Measurements from ENCODE around the gene CCDC6.
"Not testable (repeated sequence)": the region's sequence is repeated elsewhere in the genome, so short reads cannot be mapped to it uniquely, and the experiment has no call there.

The CCDC6 gene

DNA sequence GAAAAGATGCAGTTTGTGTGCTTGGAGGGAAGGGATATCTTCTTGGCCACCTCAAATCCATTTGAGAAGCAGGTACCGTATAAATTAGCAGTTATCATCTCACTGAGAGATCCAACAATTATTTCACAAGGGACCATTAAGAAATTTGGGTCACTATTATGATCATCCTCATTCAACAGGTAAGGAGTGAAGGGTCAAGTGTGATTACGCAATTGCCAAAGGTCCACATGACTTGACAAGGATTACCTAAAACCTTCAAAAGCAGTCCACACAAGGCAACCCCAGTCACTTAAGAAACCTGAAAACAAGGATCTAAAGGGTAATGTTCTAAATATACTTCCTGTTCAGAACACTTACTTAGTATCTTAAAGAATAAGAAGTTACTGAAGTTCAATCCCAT lies 27.4 kb downstream of the CCDC6 start:
- TF ChIP-seq, protein P1, sequence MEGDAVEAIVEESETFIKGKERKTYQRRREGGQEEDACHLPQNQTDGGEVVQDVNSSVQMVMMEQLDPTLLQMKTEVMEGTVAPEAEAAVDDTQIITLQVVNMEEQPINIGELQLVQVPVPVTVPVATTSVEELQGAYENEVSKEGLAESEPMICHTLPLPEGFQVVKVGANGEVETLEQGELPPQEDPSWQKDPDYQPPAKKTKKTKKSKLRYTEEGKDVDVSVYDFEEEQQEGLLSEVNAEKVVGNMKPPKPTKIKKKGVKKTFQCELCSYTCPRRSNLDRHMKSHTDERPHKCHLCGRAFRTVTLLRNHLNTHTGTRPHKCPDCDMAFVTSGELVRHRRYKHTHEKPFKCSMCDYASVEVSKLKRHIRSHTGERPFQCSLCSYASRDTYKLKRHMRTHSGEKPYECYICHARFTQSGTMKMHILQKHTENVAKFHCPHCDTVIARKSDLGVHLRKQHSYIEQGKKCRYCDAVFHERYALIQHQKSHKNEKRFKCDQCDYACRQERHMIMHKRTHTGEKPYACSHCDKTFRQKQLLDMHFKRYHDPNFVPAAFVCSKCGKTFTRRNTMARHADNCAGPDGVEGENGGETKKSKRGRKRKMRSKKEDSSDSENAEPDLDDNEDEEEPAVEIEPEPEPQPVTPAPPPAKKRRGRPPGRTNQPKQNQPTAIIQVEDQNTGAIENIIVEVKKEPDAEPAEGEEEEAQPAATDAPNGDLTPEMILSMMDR (IDR thresholded peaks at IDR 0.05; ENCODE audit: insufficient read depth, low read length, poor library complexity, severe bottlenecking): no peak
- DNase-seq (ENCODE audit: extremely low read depth, insufficient read length): no peak
- peak overlapping the region; percentile 18; the same call in 1 of the 2 replicates for H3K4me3 ChIP-seq (replicated peaks; ENCODE audit: low read depth, low read length)
- no peaks in the 10 kb centered on the region for H3K36me3 ChIP-seq (ENCODE audit: control insufficient read depth, insufficient read depth, low read length)
- no peaks in the 10 kb centered on the region for H3K27me3 ChIP-seq (replicated peaks; ENCODE audit: control insufficient read depth, insufficient read depth, low read length)

DNA sequence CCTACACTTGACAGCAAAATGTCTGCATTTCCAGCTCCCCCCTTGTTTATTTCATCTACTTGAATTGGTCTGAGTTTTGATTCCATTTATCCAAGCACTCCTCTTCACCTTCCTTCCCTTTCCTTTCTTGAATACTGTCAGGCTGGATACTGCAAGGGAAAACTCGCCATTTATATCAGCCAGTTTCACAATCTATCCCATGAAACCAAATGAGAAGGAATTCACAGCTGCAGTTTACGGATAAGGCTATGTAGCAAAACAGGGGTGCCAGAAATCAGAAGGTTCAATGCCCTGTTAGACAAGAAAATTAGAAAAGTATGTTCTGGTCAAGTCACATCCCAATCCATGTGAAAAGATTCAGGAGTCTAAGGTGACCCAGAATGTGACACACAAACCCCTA lies 28.1 kb downstream of the CCDC6 start:
- H3K4me3 ChIP-seq (replicated peaks; ENCODE audit: low read depth, low read length): no peak overlapping the region
- H3K36me3 ChIP-seq (ENCODE audit: control insufficient read depth, insufficient read depth, low read length): no peaks in the 10 kb centered on the region
- TF ChIP-seq, protein P1 (IDR thresholded peaks at IDR 0.05; ENCODE audit: insufficient read depth, low read length, poor library complexity, severe bottlenecking): no peak
- DNase-seq (ENCODE audit: extremely low read depth, insufficient read length): no peak
- no peaks in the 10 kb centered on the region for H3K27me3 ChIP-seq (replicated peaks; ENCODE audit: control insufficient read depth, insufficient read depth, low read length)

DNA sequence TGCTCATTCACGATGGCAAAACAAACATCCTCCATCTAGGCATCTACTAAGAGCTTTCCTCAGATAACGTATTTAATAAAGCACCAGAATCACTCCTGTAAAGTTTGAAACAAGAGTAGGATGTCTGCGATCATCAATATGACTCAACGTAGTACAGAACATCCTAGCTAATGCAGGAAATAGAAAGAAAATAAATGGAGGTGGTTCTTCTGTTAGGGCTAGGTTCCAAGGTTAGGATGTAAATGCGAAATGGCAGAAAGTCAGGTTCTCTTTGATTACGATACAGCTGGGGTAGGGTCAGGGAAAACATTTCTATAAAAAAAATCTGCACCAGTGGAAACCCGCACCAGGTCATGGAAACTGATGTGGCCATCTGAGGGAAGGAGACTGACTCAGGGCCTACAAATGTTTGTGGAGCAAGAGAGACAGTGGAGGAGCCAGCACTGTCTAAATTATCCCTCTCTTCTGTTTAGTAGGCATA lies 29.1 kb downstream of the CCDC6 start:
- DNase-seq (ENCODE audit: extremely low read depth, insufficient read length): no peak
- H3K27me3 ChIP-seq (replicated peaks; ENCODE audit: control insufficient read depth, insufficient read depth, low read length): no peaks in the 10 kb centered on the region

DNA sequence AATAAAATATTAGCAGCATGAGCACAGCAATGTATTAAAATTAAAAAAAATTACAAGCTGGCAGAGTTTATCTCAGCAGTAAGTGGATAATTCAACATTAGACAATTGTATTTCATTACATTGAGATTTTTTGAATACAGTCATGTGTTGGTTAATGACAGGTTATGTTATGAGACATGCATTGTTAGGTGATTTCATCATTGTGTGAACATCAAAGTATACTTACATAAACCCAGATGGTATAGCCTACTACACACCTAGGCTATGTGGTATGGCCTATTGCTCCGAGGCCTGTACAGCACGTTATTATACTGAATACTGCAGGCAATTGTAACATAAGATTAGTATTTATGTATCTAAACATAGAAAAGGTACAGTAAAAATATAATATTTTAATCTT lies 29.7 kb downstream of the CCDC6 start:
- TF ChIP-seq, protein P1 (IDR thresholded peaks at IDR 0.05; ENCODE audit: insufficient read depth, low read length, poor library complexity, severe bottlenecking): no peak
- Histone ChIP-seq H3K36me3 (ENCODE audit: control insufficient read depth, insufficient read depth, low read length) (no peaks in the 10 kb centered on the region), H3K4me3 (replicated peaks; ENCODE audit: low read depth, low read length) (no peak overlapping the region), H3K27me3 (replicated peaks; ENCODE audit: control insufficient read depth, insufficient read depth, low read length) (no peaks in the 10 kb centered on the region)
- no peak for DNase-seq (ENCODE audit: extremely low read depth, insufficient read length)

More for the DNA sequence above, 29.1 kb downstream of the CCDC6 start:
- TF ChIP-seq, protein P1 (IDR thresholded peaks at IDR 0.05; ENCODE audit: insufficient read depth, low read length, poor library complexity, severe bottlenecking): no peak
- Histone ChIP-seq H3K4me3 (replicated peaks; ENCODE audit: low read depth, low read length) (no peak overlapping the region), H3K36me3 (ENCODE audit: control insufficient read depth, insufficient read depth, low read length) (no peaks in the 10 kb centered on the region)

GRCh38 chr10:59876208-59876607 lies 30.1 kb downstream of the CCDC6 start:
- peak; percentile 51 for DNase-seq (ENCODE audit: extremely low read depth, insufficient read length)
- H3K4me3 ChIP-seq (replicated peaks; ENCODE audit: low read depth, low read length); H3K36me3 ChIP-seq (ENCODE audit: control insufficient read depth, insufficient read depth, low read length); H3K27me3 ChIP-seq (replicated peaks; ENCODE audit: control insufficient read depth, insufficient read depth, low read length): not testable (repeated sequence)

- TF ChIP-seq, protein P1 (IDR thresholded peaks at IDR 0.05; ENCODE audit: insufficient read depth, low read length, poor library complexity, severe bottlenecking): no peak
- DNase-seq (ENCODE audit: extremely low read depth, insufficient read length): peak; percentile 48
- Histone ChIP-seq H3K4me3 (replicated peaks; ENCODE audit: low read depth, low read length) (no peak overlapping the region), H3K36me3 (ENCODE audit: control insufficient read depth, insufficient read depth, low read length) (no peaks in the 10 kb centered on the region), H3K27me3 (replicated peaks; ENCODE audit: control insufficient read depth, insufficient read depth, low read length) (no peaks in the 10 kb centered on the region)
Observed at GRCh38 chr10:59873896-59874295, 32.5 kb downstream of the CCDC6 start.
